GM12873 (cell line): ENCODE data around the gene TRAPPC5.

Source experiments
- TF ChIP-seq, protein P1 (sequence below): IDR thresholded peaks from 2 replicates; pipeline ENCODE4 v1.5.1; 2012; ENCODE audit warnings: low read depth, mild to moderate bottlenecking, moderate library complexity, low read length, control low read depth; ENCODE audit not compliant: insufficient read depth; ENCODE audit errors: missing control alignments

Gene TRAPPC5

DNA sequence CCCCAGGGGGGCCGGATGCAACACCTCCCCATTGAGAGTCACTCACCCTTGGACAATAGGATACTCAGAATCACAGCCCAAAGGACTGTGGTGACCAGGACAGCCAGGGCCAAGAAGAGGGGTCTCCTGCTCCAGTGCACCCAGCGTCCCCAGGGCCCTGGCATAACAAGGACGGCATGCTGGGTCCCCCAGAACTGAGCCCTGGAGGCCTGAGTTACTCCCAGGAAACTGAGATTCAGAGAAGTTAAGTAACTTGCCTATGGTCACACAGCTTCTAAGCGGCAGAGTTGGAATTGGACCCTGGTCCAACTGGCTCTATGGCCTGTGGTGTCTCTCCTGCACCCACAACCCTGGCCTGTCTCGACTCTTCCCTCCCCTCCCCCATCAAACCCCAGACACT is 51.0 kb downstream of the TRAPPC5 start:
- TF ChIP-seq, protein P1, sequence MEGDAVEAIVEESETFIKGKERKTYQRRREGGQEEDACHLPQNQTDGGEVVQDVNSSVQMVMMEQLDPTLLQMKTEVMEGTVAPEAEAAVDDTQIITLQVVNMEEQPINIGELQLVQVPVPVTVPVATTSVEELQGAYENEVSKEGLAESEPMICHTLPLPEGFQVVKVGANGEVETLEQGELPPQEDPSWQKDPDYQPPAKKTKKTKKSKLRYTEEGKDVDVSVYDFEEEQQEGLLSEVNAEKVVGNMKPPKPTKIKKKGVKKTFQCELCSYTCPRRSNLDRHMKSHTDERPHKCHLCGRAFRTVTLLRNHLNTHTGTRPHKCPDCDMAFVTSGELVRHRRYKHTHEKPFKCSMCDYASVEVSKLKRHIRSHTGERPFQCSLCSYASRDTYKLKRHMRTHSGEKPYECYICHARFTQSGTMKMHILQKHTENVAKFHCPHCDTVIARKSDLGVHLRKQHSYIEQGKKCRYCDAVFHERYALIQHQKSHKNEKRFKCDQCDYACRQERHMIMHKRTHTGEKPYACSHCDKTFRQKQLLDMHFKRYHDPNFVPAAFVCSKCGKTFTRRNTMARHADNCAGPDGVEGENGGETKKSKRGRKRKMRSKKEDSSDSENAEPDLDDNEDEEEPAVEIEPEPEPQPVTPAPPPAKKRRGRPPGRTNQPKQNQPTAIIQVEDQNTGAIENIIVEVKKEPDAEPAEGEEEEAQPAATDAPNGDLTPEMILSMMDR, result no peak

DNA sequence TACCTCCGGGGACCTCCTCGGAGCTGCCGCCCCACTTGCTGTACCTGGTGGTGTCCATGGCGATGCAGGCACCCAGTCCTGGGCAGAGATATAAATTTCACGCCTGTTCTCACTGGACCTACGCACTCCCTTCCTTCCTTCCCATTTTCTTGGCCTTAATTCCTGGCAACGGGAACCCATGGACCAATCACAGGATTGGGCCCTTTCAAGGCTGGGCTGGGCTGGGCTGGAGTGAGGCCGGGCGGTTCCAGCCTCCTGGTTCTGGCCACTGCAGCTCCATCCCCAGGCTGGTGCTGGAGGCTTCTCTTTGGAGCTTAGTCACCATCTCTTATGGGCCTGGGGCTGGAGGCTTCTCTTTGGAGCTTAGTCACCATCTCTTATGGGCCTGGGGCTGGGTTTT is 51.4 kb downstream of the TRAPPC5 start, which contains the start of gene CLEC4G:
Gene CLEC4G, minus strand, starts transcription at position 66 of the 400 bp plus-strand sequence. Its CDS starts 8 bp downstream, at position 58.
- TF ChIP-seq, protein P1, result no peak

DNA sequence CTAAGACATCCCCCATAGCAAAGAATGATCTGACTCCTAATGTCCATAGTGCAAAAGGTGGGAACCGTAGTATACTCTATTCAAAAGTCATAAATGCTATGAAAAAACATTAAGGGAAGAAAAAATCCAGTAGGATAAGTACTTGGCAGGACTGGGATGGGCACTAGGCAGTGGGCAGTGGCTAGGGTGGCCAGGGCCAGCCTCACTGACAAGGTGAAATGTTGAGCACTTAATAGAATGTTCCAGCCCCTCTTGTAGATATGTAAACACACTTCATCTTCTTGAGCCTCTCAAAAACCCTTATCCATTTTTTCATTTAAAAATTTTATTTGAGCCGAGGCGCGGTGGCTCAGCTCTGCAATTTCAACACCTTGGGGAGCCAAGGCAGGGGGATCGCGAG is 52.7 kb downstream of the TRAPPC5 start:
- TF ChIP-seq, protein P1, result no peak

GRCh38 chr19:7734220-7735203 is 53.9 kb downstream of the TRAPPC5 start:
- TF ChIP-seq, protein P1, result no peak

DNA sequence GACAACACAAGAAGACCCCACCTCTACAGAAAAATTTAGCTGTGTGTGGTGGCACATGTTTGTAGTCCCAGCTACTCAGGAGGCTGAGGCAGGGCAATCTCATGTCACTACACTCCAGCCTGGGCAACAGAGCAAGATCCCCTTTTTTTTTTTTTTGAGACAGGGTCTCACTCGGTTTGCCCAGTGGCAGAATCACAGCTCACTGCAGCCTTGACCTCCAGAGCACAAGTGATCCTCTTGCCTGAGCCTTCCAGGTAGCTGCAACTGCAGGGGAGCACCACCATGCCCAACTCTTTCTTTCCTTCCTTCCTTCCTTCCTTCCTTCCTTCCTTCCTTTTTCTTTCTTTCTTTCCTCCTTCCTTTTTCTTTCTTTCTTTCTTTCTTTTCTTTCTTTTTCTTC is 55.5 kb downstream of the TRAPPC5 start:
- TF ChIP-seq, protein P1, result no peak

- TF ChIP-seq, protein P1, result no peak
Measured at GRCh38 chr19:7737215-7737614, 56.6 kb downstream of the TRAPPC5 start.
